ENCODE measurements around the gene HCN2. TPM values are rescaled to one million over a fixed set of nuclear protein-coding genes. Genes with fewer than 3 reads are reported as not detected.
A peak's percentile ranks its signal among the peaks of the same experiment; 100 is the strongest.

HCN2 gene
- total and polyA plus RNA-seq, 9 of the 15 experiments (the other 6 are each of a cell fraction or from before 2014, with no cell fraction given): 0.29 to 4.2 (median 0.82) TPM; not detected in 2

DNA sequence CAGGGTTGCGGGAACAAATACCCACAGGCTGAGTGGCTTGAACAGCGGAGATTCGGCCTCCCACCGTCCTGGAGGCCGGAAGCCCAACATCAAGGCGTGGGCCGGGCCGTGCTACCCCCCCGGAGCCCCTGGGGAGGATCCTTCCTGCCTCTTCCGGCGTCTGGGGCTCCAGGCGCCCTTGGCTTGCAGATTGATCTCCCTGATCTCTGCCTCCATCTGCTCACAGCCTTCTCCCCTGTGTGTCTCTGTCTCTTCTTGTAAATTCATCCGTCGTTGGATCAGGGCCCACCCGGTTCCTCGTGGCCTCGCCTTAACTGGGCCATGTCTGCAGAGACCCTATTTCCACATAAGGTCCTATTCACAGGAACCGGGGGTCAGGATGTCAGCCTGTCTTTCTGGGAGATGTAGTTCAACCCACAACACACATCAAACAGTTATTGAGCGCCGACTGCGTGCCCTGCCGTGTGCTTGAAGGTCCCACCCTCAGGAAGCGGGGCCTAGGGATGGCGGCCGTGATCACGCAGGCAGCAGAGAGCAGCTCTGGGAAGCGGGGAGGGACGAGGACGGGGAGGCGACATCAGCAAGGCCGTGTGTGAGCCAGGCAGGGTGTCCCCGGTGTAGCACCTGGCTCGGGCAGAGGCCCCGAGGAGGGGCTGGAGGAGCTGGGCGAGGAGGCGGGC, 21.3 kb downstream of the HCN2 start (continued):
- TF ChIP-seq CTCFL (IDR thresholded peaks at IDR 0.05; ENCODE audit: borderline replicate concordance, insufficient read depth, low read depth, low read length, poor library complexity, severe bottlenecking) (no peak), ZNF318 (IDR thresholded peaks at IDR 0.05; ENCODE audit: borderline replicate concordance in 1 of 2, low read depth in 1 of 2) (no peak), TFE3 (CRISPR knock-in tag; IDR thresholded peaks at IDR 0.05) (no peak), HNRNPK (IDR thresholded peaks at IDR 0.05; ENCODE audit: low read depth, low read length, poor library complexity, severe bottlenecking) (no peak), PRPF4 (IDR thresholded peaks at IDR 0.05; ENCODE audit: insufficient read depth, low read depth, low read length, poor library complexity, severe bottlenecking) (no peak), MIER1 (IDR thresholded peaks at IDR 0.05; ENCODE audit: low read depth) (no peak), MEF2D (tag; conservative IDR thresholded peaks at IDR 0.05; ENCODE audit: low read depth) (no peak), POLR2G (IDR thresholded peaks at IDR 0.05; ENCODE audit: low read depth, low read length) (peak; percentile 73)
- TF ChIP-seq, protein P1, sequence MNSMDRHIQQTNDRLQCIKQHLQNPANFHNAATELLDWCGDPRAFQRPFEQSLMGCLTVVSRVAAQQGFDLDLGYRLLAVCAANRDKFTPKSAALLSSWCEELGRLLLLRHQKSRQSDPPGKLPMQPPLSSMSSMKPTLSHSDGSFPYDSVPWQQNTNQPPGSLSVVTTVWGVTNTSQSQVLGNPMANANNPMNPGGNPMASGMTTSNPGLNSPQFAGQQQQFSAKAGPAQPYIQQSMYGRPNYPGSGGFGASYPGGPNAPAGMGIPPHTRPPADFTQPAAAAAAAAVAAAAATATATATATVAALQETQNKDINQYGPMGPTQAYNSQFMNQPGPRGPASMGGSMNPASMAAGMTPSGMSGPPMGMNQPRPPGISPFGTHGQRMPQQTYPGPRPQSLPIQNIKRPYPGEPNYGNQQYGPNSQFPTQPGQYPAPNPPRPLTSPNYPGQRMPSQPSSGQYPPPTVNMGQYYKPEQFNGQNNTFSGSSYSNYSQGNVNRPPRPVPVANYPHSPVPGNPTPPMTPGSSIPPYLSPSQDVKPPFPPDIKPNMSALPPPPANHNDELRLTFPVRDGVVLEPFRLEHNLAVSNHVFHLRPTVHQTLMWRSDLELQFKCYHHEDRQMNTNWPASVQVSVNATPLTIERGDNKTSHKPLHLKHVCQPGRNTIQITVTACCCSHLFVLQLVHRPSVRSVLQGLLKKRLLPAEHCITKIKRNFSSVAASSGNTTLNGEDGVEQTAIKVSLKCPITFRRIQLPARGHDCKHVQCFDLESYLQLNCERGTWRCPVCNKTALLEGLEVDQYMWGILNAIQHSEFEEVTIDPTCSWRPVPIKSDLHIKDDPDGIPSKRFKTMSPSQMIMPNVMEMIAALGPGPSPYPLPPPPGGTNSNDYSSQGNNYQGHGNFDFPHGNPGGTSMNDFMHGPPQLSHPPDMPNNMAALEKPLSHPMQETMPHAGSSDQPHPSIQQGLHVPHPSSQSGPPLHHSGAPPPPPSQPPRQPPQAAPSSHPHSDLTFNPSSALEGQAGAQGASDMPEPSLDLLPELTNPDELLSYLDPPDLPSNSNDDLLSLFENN (IDR thresholded peaks at IDR 0.05; ENCODE audit: low read depth in 2 of 2, low read length in 2 of 2): 0 out of 4 replicates have a peak, but pooled peaks of 1 of the 2 experiments have one; percentile 26
